Colonic mucosa (tissue), 4 donors: ENCODE results near the gene NDUFV1. TPM values are rescaled to one million over a fixed set of nuclear protein-coding genes. Genes with fewer than 3 reads are reported as not detected.
A peak's percentile ranks its signal among the peaks of the same experiment; 100 is the strongest.

Experiments used
- DNase-seq: peaks from one replicate; pipeline ENCODE4 v3.0.0-alpha.2; 2020
- H3K27ac ChIP-seq: fragments of 200-600 bp; one replicate; pipeline ENCODE4 v1.8.0; 2021
- H3K27me3 ChIP-seq: fragments of 200-600 bp; one replicate; pipeline ENCODE4 v1.8.0; 2021
- H3K36me3 ChIP-seq: fragments of 200-600 bp; one replicate; pipeline ENCODE4 v1.8.0; 2021
- H3K4me1 ChIP-seq: fragments of 200-600 bp; one replicate; pipeline ENCODE4 v1.8.0; 2021; ENCODE audit warnings: mild to moderate bottlenecking
- H3K4me3 ChIP-seq: fragments of 200-600 bp; one replicate; pipeline ENCODE4 v1.8.0; 2021
- H3K9ac ChIP-seq, 2 donors: one replicate each; pipeline ENCODE4 v1.7.0; 2013; ENCODE audit warnings: control low read depth in 2 of 2, low read depth in 2 of 2, low read length in 2 of 2
- H3K9me3 ChIP-seq: fragments of 200-600 bp; one replicate; pipeline ENCODE4 v1.8.0; 2021
- CTCF ChIP-seq: fragments of 200-600 bp; IDR thresholded peaks from one replicate; pipeline ENCODE4 v1.8.0; 2022; ENCODE audit warnings: antibody characterized with exemption, mild to moderate bottlenecking
- intact Hi-C: fragments of 100-400 bp; cut with DNase I; formaldehyde crosslinking; loops from one replicate; pipeline ENCODE4 v1.14.1; 2022
- total RNA-seq, 2 donors: library from RNA; stranded (reverse); fragmentation: NEBNext Ultra II Directional in 1 of 2; extraction: Animal tissue kit (Norgen Biotek cat#: 25700) in 1 of 2; gene quantifications; one replicate each; pipeline ENCODE4 v1.2.1, GENCODE V29; 2021
- donor health status: healthy.
- donor health status: DM: no; HTN: no; CAD: no.
- donor health status: DM: no; HTN: no; CAD: no.

The NDUFV1 gene
- total RNA-seq, 2 donors from 2014 or later, result 329 to 361 TPM

- intact Hi-C loops, result no loop called here
- no peak for DNase-seq
- TF ChIP-seq CTCF, result no peak
- H3K27ac ChIP-seq, result no peak overlapping the region
- H3K4me3 ChIP-seq, result no peak overlapping the region
- no peak overlapping the region for H3K9ac ChIP-seq
- no peaks in the 10 kb centered on the region for H3K9me3 ChIP-seq
- H3K4me1 ChIP-seq, result peaks cover 11% of the 10 kb centered on the region
- H3K36me3 ChIP-seq, result no peaks in the 10 kb centered on the region
- no peaks in the 10 kb centered on the region for H3K27me3 ChIP-seq
Observed at GRCh38 chr11:67648140-67648795, 41.5 kb downstream of the NDUFV1 start.

- no peak for TF ChIP-seq CTCF
- no peak for DNase-seq
- intact Hi-C loops, result no loop called here
- no peak overlapping the region for H3K4me3 ChIP-seq
- H3K9me3 ChIP-seq, result no peaks in the 10 kb centered on the region
- H3K27me3 ChIP-seq, result no peaks in the 10 kb centered on the region
- no peaks in the 10 kb centered on the region for H3K36me3 ChIP-seq
- no peak overlapping the region for H3K9ac ChIP-seq
- H3K27ac ChIP-seq, result no peak overlapping the region
- peaks cover 11% of the 10 kb centered on the region for H3K4me1 ChIP-seq
Observed at GRCh38 chr11:67648796-67649613, 42.3 kb downstream of the NDUFV1 start.

GRCh38 chr11:67649634-67650510 is 43.1 kb downstream of the NDUFV1 start:
- peak overlapping the region; percentile 31 for H3K4me3 ChIP-seq
- intact Hi-C loops, result no loop called here
- DNase-seq, result peak; percentile 56
- peaks cover 11% of the 10 kb centered on the region for H3K4me1 ChIP-seq
- peak overlapping the region; percentile 13 to 57 for H3K9ac ChIP-seq
- H3K27me3 ChIP-seq, result no peaks in the 10 kb centered on the region
- peak overlapping the region; percentile 88 for H3K27ac ChIP-seq
- H3K9me3 ChIP-seq, result no peaks in the 10 kb centered on the region
- no peak for TF ChIP-seq CTCF
- no peaks in the 10 kb centered on the region for H3K36me3 ChIP-seq

- intact Hi-C loops, result no loop called here
Observed at GRCh38 chr11:67651976-67652781, 45.4 kb downstream of the NDUFV1 start.

More at GRCh38 chr11:67651976-67652781, 45.4 kb downstream of the NDUFV1 start:
- Histone ChIP-seq H3K4me1 (peaks cover under 1% of the 10 kb centered on the region), H3K9me3 (no peaks in the 10 kb centered on the region), H3K9ac (no peak overlapping the region), H3K4me3 (no peak overlapping the region), H3K27ac (peak overlapping the region; percentile 2), H3K36me3 (no peaks in the 10 kb centered on the region), H3K27me3 (no peaks in the 10 kb centered on the region)
- no peak for TF ChIP-seq CTCF
- DNase-seq, result no peak
